Measurements from ENCODE around the gene PXDC1.
A peak's percentile ranks its signal among the peaks of the same experiment; 100 is the strongest.

PXDC1 gene

DNA sequence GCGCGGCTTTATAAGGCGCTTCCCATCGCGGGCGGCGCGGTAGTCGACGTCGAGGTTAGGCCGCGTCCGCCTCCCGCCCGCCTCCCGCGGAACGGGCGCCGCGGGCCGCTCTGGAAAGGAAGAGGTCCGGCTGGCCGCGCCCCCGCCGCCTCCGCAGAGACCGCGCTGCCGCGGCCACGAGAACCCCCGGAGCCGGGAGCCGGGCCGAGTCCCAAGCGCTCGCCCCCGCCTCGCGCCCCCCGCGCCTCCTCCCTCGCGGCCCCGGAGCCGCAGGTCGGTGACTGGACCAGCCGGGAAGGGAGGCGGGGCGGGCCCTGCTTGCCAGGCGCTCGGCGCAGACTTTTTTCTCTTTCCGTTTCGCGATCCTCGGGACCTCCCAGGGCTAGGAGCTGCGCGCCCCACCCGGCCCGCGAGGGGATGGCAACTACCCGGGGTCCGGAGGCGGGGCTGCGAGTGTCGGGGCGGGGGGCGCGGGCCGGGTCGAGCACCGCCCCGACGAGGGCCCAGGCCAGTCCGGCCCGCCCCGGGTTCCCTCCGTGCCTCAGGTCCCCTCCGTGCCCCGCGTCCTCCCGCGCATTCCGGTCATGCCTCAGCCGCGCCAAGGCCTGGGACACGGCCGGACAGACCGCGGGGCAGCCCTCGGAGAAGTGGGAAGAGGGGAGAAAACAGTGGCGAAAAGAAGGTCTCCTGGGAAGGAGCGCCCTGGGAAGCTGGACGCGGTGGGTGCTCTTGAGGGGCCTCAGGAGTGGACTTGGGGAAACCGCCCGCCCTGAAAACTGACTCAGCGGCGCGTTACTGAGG lies 417 bp upstream of the PXDC1 start:
- DNase-seq = peak; percentile 91
- in situ Hi-C loops (cut with HindIII; ENCODE audit: low pct_ligation_motif_present, low pct_unique_long_range_greater_than_20kb, low sequenced_read_pairs) = no loop called here

DNA sequence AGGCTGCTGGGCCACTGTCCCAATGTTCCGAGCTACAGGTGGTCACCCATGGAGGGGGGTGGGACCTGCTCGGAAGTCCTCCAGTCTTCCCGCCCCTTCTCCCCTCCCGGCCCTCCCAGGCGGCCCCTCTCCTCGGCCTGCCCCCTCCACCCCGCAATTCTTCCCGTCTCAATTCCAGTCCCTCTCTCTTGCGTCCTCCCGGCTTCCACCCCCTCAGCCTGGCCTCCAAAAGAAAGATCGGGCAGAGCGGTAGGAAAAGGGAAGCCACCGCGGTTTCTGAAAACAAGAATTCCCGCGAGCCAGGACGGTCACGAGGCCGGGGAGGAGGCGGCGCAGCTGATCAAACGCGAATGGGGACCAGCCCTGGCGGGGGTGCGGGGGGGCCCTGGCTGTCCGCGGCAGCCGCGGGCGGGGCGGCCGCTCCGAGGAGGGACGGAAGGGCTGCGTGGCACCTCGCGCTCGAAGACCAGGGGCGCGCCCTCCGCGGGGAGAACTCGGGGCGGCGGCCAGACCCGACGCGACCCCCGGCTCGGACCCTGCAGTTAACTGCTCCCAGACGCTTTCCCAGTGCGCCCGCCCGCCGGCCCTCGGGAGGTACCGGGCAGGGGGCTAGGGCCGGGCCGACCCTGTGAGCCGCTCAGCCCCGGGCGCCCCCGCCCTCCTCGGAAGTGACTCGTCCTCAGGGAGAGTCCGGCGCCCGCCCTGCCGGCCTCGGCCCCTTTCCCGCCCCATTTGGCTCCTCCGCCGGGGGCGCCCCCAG lies 1.0 kb downstream of the PXDC1 start:
- in situ Hi-C loops (cut with HindIII; ENCODE audit: low pct_ligation_motif_present, low pct_unique_long_range_greater_than_20kb, low sequenced_read_pairs) = no loop called here
- peak; percentile 71 for DNase-seq

DNA sequence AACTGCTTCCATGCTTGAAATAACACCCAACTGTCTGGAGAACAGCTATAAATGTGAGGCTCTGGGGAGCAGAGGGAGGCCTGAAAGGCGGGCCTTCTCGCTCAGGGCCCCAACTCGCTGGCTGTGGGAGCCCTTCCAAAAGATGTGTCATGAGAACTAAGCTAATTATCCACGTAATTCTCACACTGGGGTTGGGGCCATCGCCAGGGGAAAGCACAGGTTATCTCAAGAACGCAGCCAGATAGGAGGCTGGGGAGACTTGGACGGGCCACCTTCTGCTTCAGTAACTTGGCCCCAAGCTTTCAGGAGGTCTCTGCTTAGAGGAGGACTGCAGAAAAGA lies 1.6 kb downstream of the PXDC1 start:
- peak; percentile 72 for DNase-seq
- in situ Hi-C loops (cut with HindIII; ENCODE audit: low pct_ligation_motif_present, low pct_unique_long_range_greater_than_20kb, low sequenced_read_pairs) = no loop called here

DNA sequence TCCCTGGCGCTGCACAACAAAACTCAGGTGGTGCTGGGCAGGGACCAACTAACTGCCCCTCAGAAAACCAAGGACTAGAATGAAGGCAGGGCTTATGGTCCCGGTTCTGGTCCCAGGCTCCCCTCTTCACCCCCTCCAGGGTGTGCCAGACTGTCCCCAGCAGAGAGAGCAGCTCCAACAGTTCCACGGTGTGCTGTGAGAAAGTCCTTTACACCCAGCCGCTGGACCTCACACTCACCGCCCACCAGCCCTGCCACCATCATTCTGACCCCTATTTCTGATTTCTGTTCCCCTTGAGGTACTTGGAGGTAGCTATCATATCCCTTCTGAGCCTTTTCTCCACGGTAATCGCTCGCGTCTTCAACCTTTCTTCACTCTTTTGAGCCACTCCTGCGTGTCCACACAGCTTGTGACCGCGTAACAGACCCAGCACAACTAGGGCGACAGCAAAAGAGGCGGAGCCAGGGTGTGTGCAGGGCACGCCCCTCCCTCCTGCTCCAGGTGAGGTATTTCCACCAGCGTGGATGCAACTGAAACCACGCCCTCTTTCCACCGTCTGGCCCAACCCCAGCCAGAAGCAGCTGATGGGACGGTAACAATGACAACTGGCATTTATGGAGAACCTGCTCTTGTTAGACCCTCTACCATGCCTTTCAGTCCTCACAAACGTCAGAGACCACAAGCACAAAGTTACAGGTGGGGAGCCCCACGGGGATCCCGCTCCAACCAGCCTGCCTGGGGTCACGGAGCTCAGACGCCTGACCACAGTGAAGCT lies 2.3 kb downstream of the PXDC1 start:
- in situ Hi-C loops (cut with HindIII; ENCODE audit: low pct_ligation_motif_present, low pct_unique_long_range_greater_than_20kb, low sequenced_read_pairs) = no loop called here
- DNase-seq = no peak

DNA sequence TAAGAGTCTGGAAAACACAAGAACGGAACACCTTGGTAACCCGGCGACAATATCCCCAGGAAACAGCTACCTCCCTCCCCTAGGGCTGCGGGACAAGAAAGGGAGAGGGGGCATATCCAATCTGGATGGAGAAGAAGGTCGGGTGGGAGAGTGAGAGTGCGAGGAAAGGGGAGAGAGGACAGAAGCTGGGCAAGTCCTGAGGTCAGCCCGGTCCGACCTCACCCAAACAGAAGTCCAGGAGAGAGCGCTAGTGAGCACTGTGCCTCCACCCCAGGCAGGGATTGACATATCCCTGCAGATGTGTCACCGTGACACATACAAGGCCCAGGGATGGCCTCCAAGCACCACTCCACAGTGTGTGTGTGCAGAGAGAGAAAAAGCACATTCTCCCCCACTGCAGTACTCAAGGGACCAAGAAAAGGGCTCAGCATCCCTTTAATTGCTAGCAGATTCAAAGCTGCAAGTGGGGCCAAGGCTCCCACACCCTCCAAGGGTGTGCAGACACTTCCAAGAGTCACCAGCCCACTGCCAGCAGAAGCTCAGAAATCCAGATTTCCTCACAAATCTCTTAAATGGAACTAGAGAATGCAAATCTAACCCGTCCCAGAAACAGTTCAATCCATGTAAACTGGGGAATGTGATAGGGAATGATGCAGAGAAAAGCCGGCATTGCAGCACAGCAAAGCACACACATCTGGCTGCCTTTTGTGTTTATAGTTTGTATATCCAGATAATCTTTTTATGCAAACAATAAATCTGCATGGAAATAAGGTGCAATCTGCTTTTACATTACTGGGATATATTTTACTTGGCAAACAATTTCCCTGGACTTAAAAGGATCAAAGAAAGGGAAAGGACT lies 3.1 kb downstream of the PXDC1 start:
- peak; percentile 69 for DNase-seq
- in situ Hi-C loops (cut with HindIII; ENCODE audit: low pct_ligation_motif_present, low pct_unique_long_range_greater_than_20kb, low sequenced_read_pairs) = no loop called here

DNA sequence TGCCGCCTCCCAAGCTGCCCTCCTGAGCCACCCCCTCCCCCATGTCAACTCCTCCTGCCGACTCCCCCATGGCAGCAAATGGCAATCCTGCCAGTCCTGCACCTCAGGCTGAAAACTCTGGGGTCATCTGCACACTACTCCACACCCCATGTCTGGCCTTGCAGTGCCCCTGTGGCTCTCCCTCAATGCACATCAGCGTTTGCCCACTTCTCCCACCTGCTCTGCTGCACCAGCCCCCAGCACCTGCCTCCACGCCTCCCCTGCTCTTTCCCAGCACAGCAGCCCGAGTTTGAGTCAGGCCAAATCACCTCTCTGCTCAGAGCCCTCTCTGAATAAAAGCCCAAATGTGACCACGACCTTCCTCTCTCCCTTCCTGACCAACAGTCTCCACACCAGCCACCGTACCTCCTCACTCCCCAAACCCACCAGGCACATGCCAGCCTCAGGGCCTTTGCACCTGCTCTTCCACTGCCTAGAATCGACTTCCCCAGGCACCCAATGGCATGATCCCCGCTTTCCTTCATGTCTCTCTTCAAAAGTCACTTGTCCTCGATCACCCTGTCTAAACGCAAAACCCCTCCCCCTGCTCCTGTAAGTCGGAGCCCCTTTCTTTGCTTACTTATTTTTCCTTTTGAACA lies 4.3 kb downstream of the PXDC1 start:
- no peak for DNase-seq
- in situ Hi-C loops (cut with HindIII; ENCODE audit: low pct_ligation_motif_present, low pct_unique_long_range_greater_than_20kb, low sequenced_read_pairs) = no loop called here

DNA sequence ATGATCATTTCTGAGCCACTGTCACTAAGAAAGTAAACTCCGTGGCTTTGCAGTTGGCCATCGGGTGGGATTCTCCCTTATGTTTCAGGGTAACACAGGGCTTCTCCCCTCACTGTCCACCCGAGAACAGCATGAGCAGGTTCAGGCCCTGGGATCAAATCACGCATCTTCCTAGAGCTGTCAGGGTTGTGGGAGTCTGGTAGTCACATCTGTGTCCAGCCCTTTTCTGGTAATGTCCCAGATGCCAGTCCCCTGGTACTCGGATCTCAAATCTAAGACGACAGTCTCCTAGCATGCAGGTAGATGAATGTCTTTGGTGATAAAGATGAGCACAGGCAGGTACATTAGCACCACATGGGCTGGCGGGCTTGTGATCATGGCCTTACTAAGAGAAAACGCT lies 4.8 kb downstream of the PXDC1 start:
- DNase-seq = no peak
- in situ Hi-C loops (cut with HindIII; ENCODE audit: low pct_ligation_motif_present, low pct_unique_long_range_greater_than_20kb, low sequenced_read_pairs) = no loop called here

DNA sequence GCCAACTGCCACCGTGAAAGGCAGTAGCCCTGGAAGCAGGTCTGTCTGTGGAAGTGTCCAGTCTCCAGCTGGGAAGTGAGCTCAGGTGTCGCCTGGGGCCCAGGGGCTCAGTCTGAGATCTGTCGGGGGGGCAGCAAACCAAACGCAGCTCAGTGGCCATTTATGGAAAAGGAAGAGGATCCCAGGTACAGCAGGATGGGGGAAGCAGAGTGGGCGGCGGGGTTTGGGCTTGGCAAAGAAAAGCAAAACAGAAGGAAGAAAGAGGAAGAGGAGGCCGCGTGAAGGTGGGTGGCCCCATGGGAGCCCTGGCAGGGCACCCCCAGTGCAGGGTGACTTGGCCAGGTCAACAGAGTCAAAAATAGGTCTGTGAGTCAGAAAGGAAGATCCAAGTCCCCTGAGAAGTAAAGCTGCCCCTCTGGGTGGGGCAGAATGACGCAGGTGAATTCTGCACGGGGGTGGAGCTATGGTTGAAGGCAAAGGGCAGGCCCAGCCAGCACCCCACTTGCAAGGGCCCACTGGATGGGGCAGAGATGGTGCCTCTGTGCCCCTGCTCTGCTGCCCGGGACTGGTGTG lies 5.3 kb downstream of the PXDC1 start:
- in situ Hi-C loops (cut with HindIII; ENCODE audit: low pct_ligation_motif_present, low pct_unique_long_range_greater_than_20kb, low sequenced_read_pairs) = no loop called here
- DNase-seq = no peak

DNA sequence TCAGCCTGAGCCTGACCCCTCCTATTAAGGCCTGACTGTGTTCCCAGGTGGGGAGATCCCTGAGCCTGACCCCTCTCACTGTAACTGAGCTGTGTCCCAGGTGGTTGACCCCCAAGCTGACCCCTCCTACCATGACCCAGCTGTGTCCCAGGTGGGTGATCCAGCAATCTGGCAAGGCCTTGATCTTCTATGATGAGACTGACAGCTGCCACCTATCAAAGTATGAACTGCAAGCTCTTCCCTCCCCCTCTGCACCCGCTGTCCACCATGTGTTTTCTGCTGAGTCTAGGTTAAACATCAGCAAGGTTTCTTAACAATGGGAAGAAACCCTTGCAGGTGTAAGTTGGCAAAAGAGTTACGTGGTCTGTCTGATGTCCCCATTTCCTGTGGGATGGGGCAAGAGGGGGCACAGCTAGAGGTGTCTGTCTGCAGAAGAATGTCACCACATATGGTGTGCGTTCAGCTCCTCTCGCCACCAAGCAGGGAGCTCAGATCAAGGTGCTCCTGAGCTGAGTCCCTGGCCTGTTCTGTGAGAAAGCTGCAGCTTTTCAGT lies 5.9 kb downstream of the PXDC1 start:
- no peak for DNase-seq
- in situ Hi-C loops (cut with HindIII; ENCODE audit: low pct_ligation_motif_present, low pct_unique_long_range_greater_than_20kb, low sequenced_read_pairs) = no loop called here

DNA sequence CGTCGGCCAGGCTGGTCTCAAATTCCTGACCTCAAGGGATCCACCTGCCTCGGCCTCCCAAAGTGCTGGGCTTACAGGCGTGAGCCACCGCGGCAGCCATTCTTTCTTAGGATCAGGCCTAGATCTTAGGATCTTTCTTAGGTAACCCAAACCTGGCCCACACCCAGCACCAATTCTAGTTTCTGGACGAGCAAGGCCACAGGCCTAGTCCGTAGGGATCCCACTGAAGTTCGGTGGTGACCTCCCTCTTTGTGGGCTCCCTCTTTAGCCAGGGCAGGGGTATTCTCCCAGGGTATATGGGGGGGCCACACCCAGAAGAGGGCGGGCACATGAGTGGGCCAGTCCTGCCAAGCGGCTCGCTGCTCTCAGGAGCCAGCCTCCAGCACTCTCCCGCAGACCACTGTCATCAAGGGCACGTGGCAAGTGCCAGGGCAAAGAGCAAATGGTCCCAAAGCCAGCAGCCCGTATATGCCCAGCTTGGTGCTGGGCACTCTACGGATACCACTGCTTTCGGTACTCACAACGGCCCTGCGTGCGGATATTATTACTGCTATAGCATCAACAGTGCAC lies 6.5 kb downstream of the PXDC1 start:
- DNase-seq = no peak
- in situ Hi-C loops (cut with HindIII; ENCODE audit: low pct_ligation_motif_present, low pct_unique_long_range_greater_than_20kb, low sequenced_read_pairs) = no loop called here

DNA sequence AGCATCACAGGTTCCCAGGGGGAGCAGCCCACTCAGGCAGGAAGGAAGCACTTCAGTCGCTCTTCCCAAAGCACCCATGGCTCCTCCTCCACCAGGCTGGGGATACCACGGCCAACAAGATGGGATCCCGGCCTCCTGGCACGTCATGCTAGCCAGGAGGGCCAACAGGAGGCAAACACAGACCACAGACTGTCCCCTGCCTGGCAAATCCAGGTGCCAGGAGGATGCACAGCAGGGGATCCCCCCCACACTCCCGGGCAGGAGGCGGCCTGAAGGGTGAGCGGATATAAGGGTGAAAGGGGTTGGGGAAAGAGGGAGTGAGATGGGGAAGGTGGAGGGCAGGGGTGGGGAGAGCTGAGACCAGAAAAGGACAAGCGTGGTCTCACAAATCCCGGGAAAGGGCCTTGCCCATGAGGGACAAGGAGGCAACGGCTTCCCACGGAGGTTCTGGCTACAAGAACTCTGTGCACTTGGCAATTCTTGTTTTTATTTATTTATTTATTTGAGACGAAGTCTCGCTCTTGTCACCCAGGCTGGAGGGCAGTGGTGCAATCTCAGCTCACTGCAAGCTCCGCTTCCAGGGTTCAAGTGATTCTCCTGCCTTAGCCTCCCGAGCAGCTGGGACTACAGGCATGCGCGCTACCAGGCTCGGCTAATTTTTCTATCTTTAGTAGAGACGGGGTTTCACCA lies 7.2 kb downstream of the PXDC1 start:
- in situ Hi-C loops (cut with HindIII; ENCODE audit: low pct_ligation_motif_present, low pct_unique_long_range_greater_than_20kb, low sequenced_read_pairs) = no loop called here
- no peak for DNase-seq

DNA sequence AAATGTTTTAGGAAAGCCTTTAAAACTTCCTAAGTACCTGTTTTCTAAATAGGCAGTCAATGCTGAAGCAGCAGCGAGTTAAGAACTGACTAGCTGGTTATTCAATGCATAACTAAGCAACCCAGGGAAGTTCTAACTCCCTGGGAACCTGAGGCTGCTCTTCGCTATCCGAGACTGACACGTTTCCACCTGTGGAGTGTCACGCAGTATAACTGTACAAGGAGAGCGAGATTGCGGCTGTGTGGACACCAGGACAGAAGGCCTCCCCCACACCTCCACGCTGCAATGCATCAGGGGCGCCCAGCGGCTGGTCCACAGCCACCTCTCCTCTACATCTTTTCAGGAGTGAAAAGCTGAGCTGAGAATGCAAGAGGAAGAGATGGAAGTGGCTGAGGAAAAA lies 8.0 kb downstream of the PXDC1 start:
- in situ Hi-C loops (cut with HindIII; ENCODE audit: low pct_ligation_motif_present, low pct_unique_long_range_greater_than_20kb, low sequenced_read_pairs) = no loop called here
- DNase-seq = no peak

DNA sequence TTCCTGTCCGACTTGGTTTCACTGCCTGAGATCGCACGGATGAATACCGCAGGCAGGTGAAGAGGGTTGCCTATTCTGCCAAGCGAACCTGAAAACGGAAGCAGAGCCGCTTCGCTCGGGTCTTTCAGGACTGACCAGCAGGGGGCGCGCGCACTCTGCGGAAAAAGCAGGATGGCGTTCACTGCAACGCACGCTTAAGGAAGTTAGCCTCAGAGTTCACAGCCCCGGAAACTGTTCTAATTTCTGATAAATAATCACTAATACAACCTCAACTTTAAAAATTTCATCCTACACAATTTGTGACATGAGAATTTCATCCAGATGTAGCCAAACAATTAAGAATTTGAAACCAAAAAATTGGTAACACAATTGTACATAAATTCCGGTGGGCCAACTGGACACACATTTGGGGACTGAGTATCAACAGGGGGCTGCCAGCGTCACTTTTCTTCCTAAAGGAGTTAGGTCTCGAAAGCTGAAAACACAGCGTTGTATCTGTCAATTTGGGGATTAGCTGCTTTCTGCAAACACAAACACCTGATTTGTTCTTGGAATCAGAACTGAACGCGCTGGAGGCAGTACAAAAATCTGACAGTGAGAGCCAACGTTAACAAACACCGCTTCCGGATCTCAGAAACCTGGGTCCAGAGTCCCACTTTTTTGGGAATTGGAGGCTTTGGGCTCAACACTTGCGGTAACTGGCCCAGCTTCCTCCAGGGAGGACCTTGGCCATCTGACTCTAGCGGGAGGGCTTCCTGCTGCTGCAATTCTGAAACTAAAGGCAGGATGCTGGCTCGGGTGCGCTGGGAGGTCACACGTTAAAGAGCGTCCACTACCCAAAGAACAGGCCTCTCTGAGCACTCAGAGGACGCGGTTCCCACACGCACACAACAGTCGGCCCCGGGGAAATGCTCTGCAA lies 8.8 kb downstream of the PXDC1 start:
- peak; percentile 66 for DNase-seq
- in situ Hi-C loops (cut with HindIII; ENCODE audit: low pct_ligation_motif_present, low pct_unique_long_range_greater_than_20kb, low sequenced_read_pairs) = no loop called here

DNA sequence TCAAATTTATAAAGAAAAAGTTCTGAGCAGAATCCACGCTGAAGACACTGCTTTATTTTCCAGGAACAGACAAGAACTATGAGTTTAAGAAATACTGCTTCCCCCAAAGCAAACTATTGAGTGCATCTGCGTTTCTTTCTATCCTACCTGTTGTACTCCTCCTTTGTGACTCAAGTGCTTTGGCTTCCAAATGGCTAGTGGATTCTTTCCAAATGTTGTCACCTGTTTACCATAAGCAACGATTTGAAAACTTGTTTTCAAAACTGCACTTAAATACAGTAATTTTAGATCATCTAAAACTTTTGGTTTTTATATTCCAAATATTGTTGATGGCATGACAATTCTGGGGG lies 9.5 kb downstream of the PXDC1 start:
- in situ Hi-C loops (cut with HindIII; ENCODE audit: low pct_ligation_motif_present, low pct_unique_long_range_greater_than_20kb, low sequenced_read_pairs) = no loop called here
- no peak for DNase-seq

DNA sequence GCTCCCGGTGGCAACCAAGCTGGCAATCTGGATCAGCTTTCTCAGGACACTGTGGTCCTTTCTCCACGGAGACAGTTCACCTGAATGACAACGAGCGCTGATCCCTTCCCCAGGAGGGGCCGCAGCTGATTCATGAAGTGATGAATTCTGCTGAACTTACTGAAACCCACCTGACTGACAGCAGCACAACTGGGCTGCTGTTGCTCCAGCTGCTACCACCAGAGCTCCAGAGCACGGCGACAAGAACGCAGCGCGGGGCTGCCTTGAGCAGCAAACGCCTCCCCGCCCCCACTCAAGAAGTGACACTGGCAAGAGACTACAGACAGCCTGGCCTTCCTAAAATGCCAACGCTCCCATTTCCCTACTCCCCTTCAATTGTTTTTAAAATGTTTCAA lies 10.0 kb downstream of the PXDC1 start:
- in situ Hi-C loops (cut with HindIII; ENCODE audit: low pct_ligation_motif_present, low pct_unique_long_range_greater_than_20kb, low sequenced_read_pairs) = no loop called here

More for the DNA sequence above, 10.0 kb downstream of the PXDC1 start:
- DNase-seq = no peak
